HFFc6 (cell line): ENCODE measurements around the gene ATP6AP2. TPM values are rescaled to one million over a fixed set of nuclear protein-coding genes. Genes with fewer than 3 reads are reported as not detected.

Experiments used
- DNase-seq: peaks from one replicate; pipeline ENCODE4 v3.0.0-alpha.2; 2018
- H3K27ac Mint-ChIP-seq: 2 replicates; pipeline ENCODE4 v1.8.0; 2020; ENCODE audit warnings: mild to moderate bottlenecking, mixed read lengths
- H3K27me3 Mint-ChIP-seq: 2 replicates; pipeline ENCODE4 v1.8.0; 2021; ENCODE audit warnings: mild to moderate bottlenecking, moderate library complexity, mixed read lengths; ENCODE audit not compliant: insufficient read depth
- H3K36me3 Mint-ChIP-seq: 2 replicates; pipeline ENCODE4 v1.8.0; 2021; ENCODE audit warnings: low read depth, mixed read lengths
- H3K4me1 Mint-ChIP-seq: 2 replicates; pipeline ENCODE4 v1.8.0; 2020; ENCODE audit warnings: low read depth, mixed read lengths
- H3K4me3 Mint-ChIP-seq: 2 replicates; pipeline ENCODE4 v1.8.0; 2020; ENCODE audit warnings: mild to moderate bottlenecking, moderate library complexity, mixed read lengths
- H3K9me3 Mint-ChIP-seq: 2 replicates; pipeline ENCODE4 v1.8.0; 2020; ENCODE audit warnings: mild to moderate bottlenecking, mixed read lengths
- CTCF ChIP-seq: fragments of 200-600 bp; sonication (generic); IDR thresholded peaks from 2 replicates; pipeline ENCODE4 v1.5.0; 2021; ENCODE audit warnings: antibody characterized with exemption, mild to moderate bottlenecking
- total RNA-seq, 6 experiments: library from RNA; stranded (reverse); fragmentation: NEBNext Ultra II Directional; extraction: Animal tissue kit (Norgen Biotek cat#: 25700); gene quantifications; 2 replicates in 1 of 6; 3 replicates in 5 of 6; pipeline ENCODE4 v1.2.3, GENCODE V29; 2021

The ATP6AP2 gene
- total RNA-seq, 6 experiments from 2014 or later = 112 to 143 (median 123) TPM

GRCh38 chrX:40539214-40540142 is 41.3 kb upstream of the ATP6AP2 start:
- Mint-ChIP-seq H3K4me3 (no peak overlapping the region), H3K36me3 (no peaks in the 10 kb centered on the region), H3K27ac (no peak overlapping the region), H3K9me3 (no peaks in the 10 kb centered on the region), H3K4me1 (peaks cover 25% of the 10 kb centered on the region), H3K27me3 (peaks cover 12% of the 10 kb centered on the region)
- DNase-seq = peak; percentile 24
- TF ChIP-seq CTCF = peak; percentile 34; the same call in 1 of the 2 replicates

GRCh38 chrX:40542208-40542607 is 38.6 kb upstream of the ATP6AP2 start:
- no peak overlapping the region for H3K4me3 Mint-ChIP-seq
- H3K9me3 Mint-ChIP-seq = no peaks in the 10 kb centered on the region
- H3K27ac Mint-ChIP-seq = no peak overlapping the region
- no peak for DNase-seq
- TF ChIP-seq CTCF = 0 out of 2 replicates have a peak, but pooled peaks have one; percentile 8
- peaks cover 28% of the 10 kb centered on the region for H3K4me1 Mint-ChIP-seq
- H3K27me3 Mint-ChIP-seq = peaks cover 3% of the 10 kb centered on the region; the same call in 1 of the 2 replicates
- H3K36me3 Mint-ChIP-seq = no peaks in the 10 kb centered on the region

GRCh38 chrX:40542972-40543371 is 37.8 kb upstream of the ATP6AP2 start:
- H3K27ac Mint-ChIP-seq = no peak overlapping the region
- H3K36me3 Mint-ChIP-seq = no peaks in the 10 kb centered on the region
- DNase-seq = no peak
- H3K4me3 Mint-ChIP-seq = no peak overlapping the region
- H3K9me3 Mint-ChIP-seq = no peaks in the 10 kb centered on the region
- H3K27me3 Mint-ChIP-seq = peaks cover 3% of the 10 kb centered on the region; the same call in 1 of the 2 replicates
- peaks cover 28% of the 10 kb centered on the region for H3K4me1 Mint-ChIP-seq
- no peak for TF ChIP-seq CTCF

- H3K27ac Mint-ChIP-seq = peak overlapping the region; percentile 46; the same call in 1 of the 2 replicates
- peak overlapping the region; percentile 53 for H3K4me3 Mint-ChIP-seq
- peak; percentile 35 for DNase-seq
- H3K27me3 Mint-ChIP-seq = 0 out of 2 replicates have a peak, but pooled peaks cover 3% of the 10 kb centered on the region
- H3K9me3 Mint-ChIP-seq = no peaks in the 10 kb centered on the region
- no peaks in the 10 kb centered on the region for H3K36me3 Mint-ChIP-seq
- TF ChIP-seq CTCF = peak; percentile 84
- peaks cover 28% of the 10 kb centered on the region for H3K4me1 Mint-ChIP-seq
Observed at GRCh38 chrX:40543661-40544328, 37.0 kb upstream of the ATP6AP2 start.

GRCh38 chrX:40544343-40545266 is 36.2 kb upstream of the ATP6AP2 start:
- Mint-ChIP-seq H3K9me3 (no peaks in the 10 kb centered on the region), H3K27me3 (0 out of 2 replicates have a peak, but pooled peaks cover 2% of the 10 kb centered on the region), H3K27ac (peak overlapping the region; percentile 46; the same call in 1 of the 2 replicates), H3K4me3 (peak overlapping the region; percentile 53), H3K36me3 (no peaks in the 10 kb centered on the region), H3K4me1 (peaks cover 23% of the 10 kb centered on the region)
- peak; percentile 6 for DNase-seq
- no peak for TF ChIP-seq CTCF
